ENCODE measurements around the gene FAH. TPM values are rescaled to one million over a fixed set of nuclear protein-coding genes. Genes with fewer than 3 reads are reported as not detected.

FAH gene
- 7.5 and 9.4 TPM in 2 replicates for polyA plus RNA-seq

GRCh38 chr15:80152896-80153876, at the start of gene FAH:
Gene FAH, plus strand, starts transcription at chr15:80152999. Its CDS starts 56 bp downstream, at chr15:80153055.

Other genes starting within 250 kb of the FAH start
- not detected in 2 replicates for gene BCL2A1, start 181.8 kb upstream of the FAH start, polyA plus RNA-seq
- 89.7 and 108 TPM in 2 replicates for gene ZFAND6, start 93.3 kb upstream of the FAH start, polyA plus RNA-seq
- 1.7 and 1.9 TPM in 2 replicates for gene CTXND1, start 99.2 kb downstream of the FAH start, polyA plus RNA-seq